ENCODE results near the gene SNX10. TPM values are rescaled to one million over a fixed set of nuclear protein-coding genes. Genes with fewer than 3 reads are reported as not detected.

SNX10 gene
- total RNA-seq, 1 experiment from 2014 or later, result 9.4 TPM

DNA sequence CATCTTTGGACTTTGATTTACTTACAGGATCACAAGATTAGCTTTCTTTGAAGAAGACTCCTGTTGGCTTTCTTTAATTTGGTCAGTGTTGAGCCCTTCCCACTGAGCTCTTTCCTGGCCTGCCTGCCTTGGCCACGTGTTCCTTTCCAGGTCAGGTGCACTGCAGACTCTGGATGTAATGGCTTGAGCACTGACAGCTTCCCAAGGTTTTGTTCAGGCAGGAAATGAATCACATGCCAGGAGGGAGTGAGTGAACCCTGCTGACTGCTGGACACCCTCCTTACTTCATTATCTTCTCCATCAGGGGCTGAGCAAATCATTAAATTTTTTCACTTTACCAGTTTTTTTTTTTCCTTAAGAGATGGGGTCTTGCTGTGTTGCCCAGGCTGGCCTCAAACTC lies 29.8 kb downstream of the SNX10 start:
- H3K4me3 Mint-ChIP-seq, result no peak overlapping the region
- Histone ChIP-seq H3K9ac (ENCODE audit: extremely low read depth, insufficient read length, low read length) (no peak overlapping the region), H4K20me1 (ENCODE audit: control insufficient read depth, insufficient read depth, insufficient read length) (no peaks in the 10 kb centered on the region), H3K56ac (ENCODE audit: insufficient read length, low read depth, low read length) (no peak overlapping the region), H3K14ac (ENCODE audit: insufficient read depth, low read length) (no peak overlapping the region), H3K23ac (ENCODE audit: insufficient read length, low read depth, low read length) (no peak overlapping the region), H3K79me2 (ENCODE audit: insufficient read depth, low read length) (no peaks in the 10 kb centered on the region), H3K23me2 (ENCODE audit: insufficient read length, low read depth, low read length, poor library complexity, severe bottlenecking) (no peaks in the 10 kb centered on the region), H3K79me1 (ENCODE audit: insufficient read depth, low read depth, low read length, poor library complexity, severe bottlenecking) (no peaks in the 10 kb centered on the region), H4K8ac (replicated peaks; ENCODE audit: insufficient read length, low read depth, low read length) (no peak overlapping the region), H2BK120ac (ENCODE audit: low read depth, low read length, poor library complexity, severe bottlenecking) (no peak overlapping the region), H3K27ac (ENCODE audit: insufficient read length, low read depth, low read length) (no peak overlapping the region), H2AK5ac (ENCODE audit: insufficient read length, low read length) (no peak overlapping the region), H2AFZ (ENCODE audit: low read length) (no peak overlapping the region), H2BK15ac (ENCODE audit: low read depth, low read length) (no peak overlapping the region), H3K18ac (ENCODE audit: insufficient read length, low read depth, low read length) (no peak overlapping the region), H3T11ph (ENCODE audit: low read length) (no peak overlapping the region), H3K9me3 (ENCODE audit: control insufficient read depth, low read depth, low read length) (no peaks in the 10 kb centered on the region), H2BK12ac (ENCODE audit: insufficient read length, low read depth, low read length) (no peak overlapping the region), H2BK5ac (ENCODE audit: insufficient read length, low read length) (no peak overlapping the region), H3K4ac (ENCODE audit: low read depth, low read length) (no peak overlapping the region), H2BK20ac (ENCODE audit: low read depth, low read length, poor library complexity, severe bottlenecking) (no peak overlapping the region), H3K27me3 (ENCODE audit: insufficient read depth, low read length) (no peaks in the 10 kb centered on the region), H3K4me1 (ENCODE audit: insufficient read depth, low read length) (no peaks in the 10 kb centered on the region), H3K4me2 (ENCODE audit: insufficient read depth, insufficient read length, low read length) (no peak overlapping the region), H4K5ac (ENCODE audit: insufficient read length, low read depth, low read length) (no peak overlapping the region), H4K91ac (ENCODE audit: insufficient read length, low read depth, low read length) (no peak overlapping the region)
- no peaks in the 10 kb centered on the region for H3K36me3 Mint-ChIP-seq (ENCODE audit: insufficient read depth in 1 of 3, low read depth in 3 of 3)
- H3K27me3 Mint-ChIP-seq (ENCODE audit: low read depth), result no peaks in the 10 kb centered on the region
- no peak overlapping the region for H3K27ac Mint-ChIP-seq
- no peak for DNase-seq
- no peaks in the 10 kb centered on the region for H3K4me1 Mint-ChIP-seq
- no CpG with 5 or more reads among the region's 1 CpG for WGBS (ENCODE audit: extremely low coverage, insufficient read length, low lambda C conversion rate)
- TF ChIP-seq, protein P1, sequence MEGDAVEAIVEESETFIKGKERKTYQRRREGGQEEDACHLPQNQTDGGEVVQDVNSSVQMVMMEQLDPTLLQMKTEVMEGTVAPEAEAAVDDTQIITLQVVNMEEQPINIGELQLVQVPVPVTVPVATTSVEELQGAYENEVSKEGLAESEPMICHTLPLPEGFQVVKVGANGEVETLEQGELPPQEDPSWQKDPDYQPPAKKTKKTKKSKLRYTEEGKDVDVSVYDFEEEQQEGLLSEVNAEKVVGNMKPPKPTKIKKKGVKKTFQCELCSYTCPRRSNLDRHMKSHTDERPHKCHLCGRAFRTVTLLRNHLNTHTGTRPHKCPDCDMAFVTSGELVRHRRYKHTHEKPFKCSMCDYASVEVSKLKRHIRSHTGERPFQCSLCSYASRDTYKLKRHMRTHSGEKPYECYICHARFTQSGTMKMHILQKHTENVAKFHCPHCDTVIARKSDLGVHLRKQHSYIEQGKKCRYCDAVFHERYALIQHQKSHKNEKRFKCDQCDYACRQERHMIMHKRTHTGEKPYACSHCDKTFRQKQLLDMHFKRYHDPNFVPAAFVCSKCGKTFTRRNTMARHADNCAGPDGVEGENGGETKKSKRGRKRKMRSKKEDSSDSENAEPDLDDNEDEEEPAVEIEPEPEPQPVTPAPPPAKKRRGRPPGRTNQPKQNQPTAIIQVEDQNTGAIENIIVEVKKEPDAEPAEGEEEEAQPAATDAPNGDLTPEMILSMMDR (conservative IDR thresholded peaks at IDR 0.05), result no peak
- H3K9me3 Mint-ChIP-seq, result no peaks in the 10 kb centered on the region

Data from H9 (cell line).